A375 (cell line): ENCODE results near the gene TRPM2. TPM values are rescaled to one million over a fixed set of nuclear protein-coding genes. Genes with fewer than 3 reads are reported as not detected.

Source experiments
- small RNA-seq: library from RNA; depleted of rRNA; stranded (forward); fragments of <200 nt; gene quantifications from one replicate; pipeline ENCODE3, GENCODE V24; 2014
- total RNA-seq: library from RNA; depleted of rRNA; stranded (reverse); fragments of >200 nt; shearing (Covaris generic); gene quantifications from 2 replicates; pipeline ENCODE4 v1.2.3, GENCODE V29; 2014; rRNA removed

TRPM2 gene
- total RNA-seq = 11.1 and 11.2 TPM in 2 replicates

GRCh38 chr21:44353191-44353970 lies at the start of gene TRPM2:
Gene TRPM2 (plus strand): TSS chr21:44353621. CDS start chr21:44353701, 80 bp downstream.

GRCh38 chr21:44338971-44339910 lies 14.2 kb upstream of the TRPM2 start, which contains the start of gene CFAP410:
Gene CFAP410 (minus strand): TSS chr21:44339390. CDS start chr21:44339194, 196 bp downstream.

GRCh38 chr21:44454747-44455523 lies 101.5 kb downstream of the TRPM2 start, which contains the start of gene LRRC3:
Gene LRRC3 (plus strand): TSS chr21:44455510. CDS start chr21:44456645, 1,135 bp downstream.

Small RNAs within 50 kb of the gene (small RNA-seq; reads per million reads assigned to genes)
- not detected for gene RF00285

Other genes with a start within 250 kb of the TRPM2 start
- 28.7 and 37.9 TPM in 2 replicates for gene PWP2, start 246.2 kb upstream of the TRPM2 start, total RNA-seq
- gene GATD3, start 219.9 kb upstream of the TRPM2 start, total RNA-seq = 32.6 TPM in 2 replicates
- 0.26 and 0.27 TPM in 2 replicates for gene ICOSLG, start 112.7 kb upstream of the TRPM2 start, total RNA-seq
- gene DNMT3L, start 91.7 kb upstream of the TRPM2 start, total RNA-seq = not detected in 2 replicates
- not detected in 2 replicates for gene AIRE, start 67.7 kb upstream of the TRPM2 start, total RNA-seq
- gene PFKL, start 53.6 kb upstream of the TRPM2 start, total RNA-seq = 78.9 and 92.7 TPM in 2 replicates
- 15.6 and 16.9 TPM in 2 replicates for gene CFAP410, start 14.2 kb upstream of the TRPM2 start, total RNA-seq
- 0.08 and 0.11 TPM in 2 replicates for gene LRRC3, start 101.9 kb downstream of the TRPM2 start, total RNA-seq
- gene KRTAP10-1, start 186.6 kb downstream of the TRPM2 start, total RNA-seq = not detected in 2 replicates
- not detected in 2 replicates for gene KRTAP10-2, start 197.9 kb downstream of the TRPM2 start, total RNA-seq
- gene KRTAP10-3, start 205.2 kb downstream of the TRPM2 start, total RNA-seq = not detected in 2 replicates
- gene KRTAP10-4, start 220.1 kb downstream of the TRPM2 start, total RNA-seq = not detected in 2 replicates
- gene KRTAP10-5, start 227.0 kb downstream of the TRPM2 start, total RNA-seq = not detected in 2 replicates
- gene KRTAP10-6, start 238.9 kb downstream of the TRPM2 start, total RNA-seq = not detected in 2 replicates
- gene KRTAP10-7, start 247.0 kb downstream of the TRPM2 start, total RNA-seq = not detected in 2 replicates